Kidney glomerular epithelial cell (primary cell): ENCODE data around the gene LIMS2.

ENCODE experiments used
- DNase-seq: peaks from one replicate; lab custom pipeline; 2025; lab: John Stamatoyannopoulos, UW

Gene LIMS2

GRCh38 chr2:127674241-127675209 lies 805 bp downstream of the LIMS2 start:
- no peak for DNase-seq

GRCh38 chr2:127673291-127674069 lies 1.9 kb downstream of the LIMS2 start:
- DNase-seq, result no peak

GRCh38 chr2:127672341-127673224 lies 2.7 kb downstream of the LIMS2 start:
- DNase-seq, result no peak

GRCh38 chr2:127671557-127672302 lies 3.6 kb downstream of the LIMS2 start:
- DNase-seq, result no peak

- no peak for DNase-seq
Observed at GRCh38 chr2:127670957-127671290, 4.4 kb downstream of the LIMS2 start.

GRCh38 chr2:127670055-127670956 lies 5.0 kb downstream of the LIMS2 start:
- DNase-seq, result no peak

- no peak for DNase-seq
Observed at GRCh38 chr2:127669056-127669455, 6.3 kb downstream of the LIMS2 start.

GRCh38 chr2:127665267-127665893 lies 9.9 kb downstream of the LIMS2 start:
- no peak for DNase-seq

GRCh38 chr2:127664895-127665225 lies 10.5 kb downstream of the LIMS2 start:
- no peak for DNase-seq

- DNase-seq, result no peak
Observed at GRCh38 chr2:127664065-127664894, 11.1 kb downstream of the LIMS2 start.

- DNase-seq, result no peak
Observed at GRCh38 chr2:127663566-127664064, 11.7 kb downstream of the LIMS2 start.

GRCh38 chr2:127662937-127663565 lies 12.3 kb downstream of the LIMS2 start:
- DNase-seq, result no peak

- no peak for DNase-seq
Observed at GRCh38 chr2:127661949-127662510, 13.3 kb downstream of the LIMS2 start.

GRCh38 chr2:127661072-127661649 lies 14.2 kb downstream of the LIMS2 start:
- DNase-seq, result no peak

GRCh38 chr2:127660291-127660578 lies 15.1 kb downstream of the LIMS2 start:
- DNase-seq, result no peak

GRCh38 chr2:127659408-127660290 lies 15.7 kb downstream of the LIMS2 start:
- DNase-seq, result no peak
